ENCODE measurements around the gene PGPEP1. TPM values are rescaled to one million over a fixed set of nuclear protein-coding genes. Genes with fewer than 3 reads are reported as not detected.
"Not testable (repeated sequence)": the region's sequence is repeated elsewhere in the genome, so short reads cannot be mapped to it uniquely, and the experiment has no call there.

Gene PGPEP1
- total RNA-seq, 1 experiment from 2014 or later: 13.6 TPM

GRCh38 chr19:18357041-18357440 lies 16.6 kb downstream of the PGPEP1 start:
- Histone ChIP-seq H4K20me1 (ENCODE audit: insufficient read depth, low read depth, low read length) (no peaks in the 10 kb centered on the region), H3K4me2 (ENCODE audit: low read depth, low read length, poor library complexity, severe bottlenecking) (no peak overlapping the region), H2AFZ (ENCODE audit: low read length) (no peak overlapping the region), H3K36me3 (ENCODE audit: insufficient read depth, low read length) (no peaks in the 10 kb centered on the region), H3K79me2 (ENCODE audit: low read length) (no peaks in the 10 kb centered on the region), H3K4me3 (ENCODE audit: low read length) (no peak overlapping the region), H3K9me2 (replicated peaks; ENCODE audit: insufficient read depth, low read length) (no peaks in the 10 kb centered on the region), H3K9me3 (ENCODE audit: low read length) (no peaks in the 10 kb centered on the region), H3K27ac (ENCODE audit: low read length) (no peak overlapping the region), H3K4me1 (ENCODE audit: low read length) (no peaks in the 10 kb centered on the region), H3K27me3 (ENCODE audit: low read length) (no peaks in the 10 kb centered on the region), H3K9ac (ENCODE audit: low read length) (no peak overlapping the region)
- no peak for DNase-seq

GRCh38 chr19:18361646-18362045 lies 21.2 kb downstream of the PGPEP1 start:
- H3K9me2 ChIP-seq (replicated peaks; ENCODE audit: insufficient read depth, low read length): no peaks in the 10 kb centered on the region
- no peaks in the 10 kb centered on the region for H3K79me2 ChIP-seq (ENCODE audit: low read length)
- no peaks in the 10 kb centered on the region for H3K27me3 ChIP-seq (ENCODE audit: low read length)
- H3K27ac ChIP-seq (ENCODE audit: low read length): no peak overlapping the region
- no peak for DNase-seq
- H3K36me3 ChIP-seq (ENCODE audit: insufficient read depth, low read length): no peaks in the 10 kb centered on the region
- H3K9me3 ChIP-seq (ENCODE audit: low read length): no peaks in the 10 kb centered on the region
- no peak overlapping the region for H3K4me2 ChIP-seq (ENCODE audit: low read depth, low read length, poor library complexity, severe bottlenecking)
- H4K20me1 ChIP-seq (ENCODE audit: insufficient read depth, low read depth, low read length): no peaks in the 10 kb centered on the region
- H3K4me3 ChIP-seq (ENCODE audit: low read length): no peak overlapping the region
- no peaks in the 10 kb centered on the region for H3K4me1 ChIP-seq (ENCODE audit: low read length)
- H3K9ac ChIP-seq (ENCODE audit: low read length): no peak overlapping the region
- H2AFZ ChIP-seq (ENCODE audit: low read length): no peak overlapping the region

DNA sequence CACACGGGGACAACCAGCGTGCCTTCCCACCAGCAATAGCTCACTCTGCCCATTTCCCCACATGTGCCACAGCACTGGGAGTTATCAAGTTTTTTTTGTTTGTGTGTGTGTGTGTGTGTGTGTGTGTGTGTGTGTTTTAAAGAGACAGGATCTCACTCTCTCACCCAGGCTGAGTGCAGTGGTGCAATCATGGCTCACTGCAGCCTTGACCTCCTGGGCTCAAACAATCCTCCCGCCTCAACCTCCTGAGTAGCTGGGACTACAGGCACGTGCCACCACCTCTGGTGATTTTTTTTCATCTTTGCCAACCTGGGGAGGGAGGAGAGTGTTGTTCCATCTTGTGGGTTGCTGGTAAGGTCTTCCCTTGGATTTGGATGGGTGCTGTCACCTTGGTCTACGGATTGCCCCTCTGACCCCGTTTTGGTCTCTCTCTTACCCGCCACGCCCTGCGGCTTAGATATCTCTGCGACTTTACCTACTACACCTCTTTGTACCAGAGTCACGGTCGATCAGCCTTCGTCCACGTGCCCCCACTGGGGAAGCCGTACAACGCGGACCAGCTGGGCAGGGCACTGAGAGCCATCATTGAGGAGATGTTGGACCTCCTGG lies 22.6 kb downstream of the PGPEP1 start:
- Histone ChIP-seq H3K9ac (ENCODE audit: low read length) (no peak overlapping the region), H3K4me2 (ENCODE audit: low read depth, low read length, poor library complexity, severe bottlenecking) (no peak overlapping the region)

DNA sequence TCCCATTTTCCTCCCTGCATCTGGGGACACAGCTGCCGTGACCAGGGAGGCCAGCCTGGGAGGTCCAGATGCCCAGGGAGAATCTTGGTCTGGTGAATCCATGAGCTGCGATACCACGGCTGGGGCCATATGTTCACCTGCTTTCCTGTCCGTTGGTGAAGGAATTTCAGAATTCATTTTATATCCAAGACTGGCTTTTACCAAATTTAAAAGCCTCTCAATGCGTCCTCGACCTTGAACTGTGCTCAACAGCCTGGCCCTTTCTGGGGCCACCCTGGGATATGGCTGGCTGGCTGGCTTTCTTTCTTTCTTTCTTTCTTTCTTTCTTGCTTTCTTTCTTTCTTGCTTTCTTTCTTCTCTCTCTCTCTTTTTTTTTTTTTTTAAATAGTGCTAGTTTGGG lies 23.4 kb downstream of the PGPEP1 start:
- H3K27ac ChIP-seq (ENCODE audit: low read length): no peak overlapping the region
- H3K27me3 ChIP-seq (ENCODE audit: low read length): no peaks in the 10 kb centered on the region
- no peak overlapping the region for H3K4me2 ChIP-seq (ENCODE audit: low read depth, low read length, poor library complexity, severe bottlenecking)
- H3K9ac ChIP-seq (ENCODE audit: low read length): no peak overlapping the region
- H3K79me2 ChIP-seq (ENCODE audit: low read length): no peaks in the 10 kb centered on the region
- DNase-seq: no peak
- no peak overlapping the region for H2AFZ ChIP-seq (ENCODE audit: low read length)
- H3K9me2 ChIP-seq (replicated peaks; ENCODE audit: insufficient read depth, low read length): no peaks in the 10 kb centered on the region
- no peaks in the 10 kb centered on the region for H4K20me1 ChIP-seq (ENCODE audit: insufficient read depth, low read depth, low read length)
- no peaks in the 10 kb centered on the region for H3K9me3 ChIP-seq (ENCODE audit: low read length)
- no peaks in the 10 kb centered on the region for H3K4me1 ChIP-seq (ENCODE audit: low read length)
- H3K4me3 ChIP-seq (ENCODE audit: low read length): no peak overlapping the region
- H3K36me3 ChIP-seq (ENCODE audit: insufficient read depth, low read length): no peaks in the 10 kb centered on the region

More for the DNA sequence above, 22.6 kb downstream of the PGPEP1 start:
- no peaks in the 10 kb centered on the region for H3K27me3 ChIP-seq (ENCODE audit: low read length)
- no peak for DNase-seq
- no peaks in the 10 kb centered on the region for H3K9me3 ChIP-seq (ENCODE audit: low read length)
- H3K79me2 ChIP-seq (ENCODE audit: low read length): no peaks in the 10 kb centered on the region
- no peaks in the 10 kb centered on the region for H4K20me1 ChIP-seq (ENCODE audit: insufficient read depth, low read depth, low read length)
- H3K4me1 ChIP-seq (ENCODE audit: low read length): no peaks in the 10 kb centered on the region
- H3K4me3 ChIP-seq (ENCODE audit: low read length): no peak overlapping the region
- no peaks in the 10 kb centered on the region for H3K36me3 ChIP-seq (ENCODE audit: insufficient read depth, low read length)
- no peak overlapping the region for H3K27ac ChIP-seq (ENCODE audit: low read length)
- H2AFZ ChIP-seq (ENCODE audit: low read length): no peak overlapping the region
- H3K9me2 ChIP-seq (replicated peaks; ENCODE audit: insufficient read depth, low read length): no peaks in the 10 kb centered on the region

DNA sequence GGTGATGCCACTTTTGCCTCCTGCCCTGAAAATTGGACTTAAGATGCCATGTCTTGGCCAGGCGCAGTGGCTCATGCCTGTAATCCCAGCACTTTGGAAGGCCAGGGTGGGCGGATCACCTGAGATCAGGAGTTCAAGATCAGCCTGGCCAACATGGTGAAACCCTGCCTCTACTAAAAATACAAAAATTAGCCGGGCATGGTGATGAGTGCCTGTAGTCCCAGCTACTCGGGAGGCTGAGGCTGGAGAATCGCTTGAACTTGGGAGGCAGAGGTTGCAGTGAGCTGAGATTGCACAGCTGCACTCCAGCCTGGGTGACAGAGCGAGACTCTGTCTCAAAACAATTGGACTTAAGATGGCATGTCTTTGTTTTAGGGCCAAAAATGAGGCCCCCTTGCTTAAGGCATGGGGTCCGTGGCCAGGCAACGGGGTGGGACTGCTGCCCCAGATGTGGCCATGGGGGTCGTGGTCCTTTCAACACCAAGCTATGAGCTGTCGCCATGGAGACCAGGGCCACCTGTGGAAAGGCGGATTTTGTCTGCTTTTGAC lies 24.0 kb downstream of the PGPEP1 start:
- not testable (repeated sequence) for H3K36me3 ChIP-seq (ENCODE audit: insufficient read depth, low read length); H3K4me2 ChIP-seq (ENCODE audit: low read depth, low read length, poor library complexity, severe bottlenecking); H3K9ac ChIP-seq (ENCODE audit: low read length); H3K9me3 ChIP-seq (ENCODE audit: low read length); H2AFZ ChIP-seq (ENCODE audit: low read length); H3K27me3 ChIP-seq (ENCODE audit: low read length); H3K27ac ChIP-seq (ENCODE audit: low read length); DNase-seq; H3K79me2 ChIP-seq (ENCODE audit: low read length); H3K4me3 ChIP-seq (ENCODE audit: low read length); H3K4me1 ChIP-seq (ENCODE audit: low read length); H3K9me2 ChIP-seq (replicated peaks; ENCODE audit: insufficient read depth, low read length); H4K20me1 ChIP-seq (ENCODE audit: insufficient read depth, low read depth, low read length)

DNA sequence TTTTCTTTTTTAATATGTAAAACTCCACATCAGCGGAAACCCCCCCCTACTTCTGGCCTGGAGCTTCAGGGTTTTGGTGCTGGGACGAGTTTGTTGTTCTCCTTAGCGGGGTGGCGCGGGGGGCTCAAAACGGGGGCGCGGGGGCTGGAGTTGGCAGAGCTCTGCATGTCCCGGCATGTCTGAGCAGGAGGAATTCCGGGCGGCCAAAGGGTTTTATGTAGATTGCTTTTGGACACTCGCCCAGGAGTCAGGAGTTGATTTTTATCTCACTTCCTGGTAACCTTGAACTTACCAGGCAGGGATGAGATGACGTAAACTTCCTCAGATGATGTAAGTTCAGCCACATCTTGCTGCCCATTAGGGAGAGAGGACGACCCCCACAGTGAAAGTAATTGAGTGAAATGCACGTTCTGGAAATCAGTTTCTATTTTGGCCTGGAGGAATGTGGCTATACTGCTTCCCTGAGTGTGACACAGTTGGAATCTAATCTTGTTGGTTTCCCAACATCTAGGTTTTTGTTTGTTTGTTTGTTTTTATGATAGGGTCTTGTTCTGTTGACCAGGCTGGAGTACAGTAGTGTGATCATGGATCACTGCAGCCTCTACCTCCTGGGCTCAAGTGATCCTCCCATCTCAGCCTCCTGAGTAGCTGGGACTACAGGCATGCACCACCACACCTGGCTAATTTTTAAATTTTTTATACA lies 24.6 kb downstream of the PGPEP1 start:
- no peak overlapping the region for H3K27ac ChIP-seq (ENCODE audit: low read length)

DNA sequence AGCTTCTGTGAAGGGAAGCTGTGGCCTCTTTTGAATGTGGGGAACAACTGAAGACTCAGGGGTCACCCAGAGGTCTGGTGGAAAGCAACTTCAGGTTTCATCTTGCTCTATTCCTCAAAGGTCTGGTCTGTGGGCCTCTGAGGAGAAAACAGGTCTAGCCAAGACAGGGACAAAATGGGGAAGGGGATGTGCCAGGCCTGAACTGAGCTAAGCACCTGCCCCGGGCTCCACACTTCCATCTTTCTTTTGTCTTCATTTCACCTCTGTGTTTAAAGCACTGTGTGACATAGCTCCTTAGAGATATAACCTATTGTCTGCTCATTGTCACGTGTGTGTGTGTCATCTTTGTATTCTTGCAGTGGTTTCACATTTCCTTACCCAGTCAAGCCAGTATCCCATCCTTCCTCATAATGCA lies 25.6 kb downstream of the PGPEP1 start:
- no peak for DNase-seq
- Histone ChIP-seq H2AFZ (ENCODE audit: low read length) (no peak overlapping the region), H3K27me3 (ENCODE audit: low read length) (no peaks in the 10 kb centered on the region), H4K20me1 (ENCODE audit: insufficient read depth, low read depth, low read length) (no peaks in the 10 kb centered on the region), H3K4me3 (ENCODE audit: low read length) (no peak overlapping the region), H3K4me2 (ENCODE audit: low read depth, low read length, poor library complexity, severe bottlenecking) (no peak overlapping the region), H3K9me2 (replicated peaks; ENCODE audit: insufficient read depth, low read length) (no peaks in the 10 kb centered on the region), H3K27ac (ENCODE audit: low read length) (no peak overlapping the region), H3K36me3 (ENCODE audit: insufficient read depth, low read length) (no peaks in the 10 kb centered on the region), H3K9ac (ENCODE audit: low read length) (no peak overlapping the region), H3K79me2 (ENCODE audit: low read length) (no peaks in the 10 kb centered on the region), H3K4me1 (ENCODE audit: low read length) (no peaks in the 10 kb centered on the region), H3K9me3 (ENCODE audit: low read length) (no peaks in the 10 kb centered on the region)

More for the DNA sequence above, 24.6 kb downstream of the PGPEP1 start:
- Histone ChIP-seq H3K36me3 (ENCODE audit: insufficient read depth, low read length) (no peaks in the 10 kb centered on the region), H2AFZ (ENCODE audit: low read length) (no peak overlapping the region), H3K4me2 (ENCODE audit: low read depth, low read length, poor library complexity, severe bottlenecking) (no peak overlapping the region), H3K4me1 (ENCODE audit: low read length) (no peaks in the 10 kb centered on the region), H4K20me1 (ENCODE audit: insufficient read depth, low read depth, low read length) (no peaks in the 10 kb centered on the region), H3K9ac (ENCODE audit: low read length) (no peak overlapping the region), H3K4me3 (ENCODE audit: low read length) (no peak overlapping the region), H3K79me2 (ENCODE audit: low read length) (no peaks in the 10 kb centered on the region), H3K9me2 (replicated peaks; ENCODE audit: insufficient read depth, low read length) (no peaks in the 10 kb centered on the region), H3K27me3 (ENCODE audit: low read length) (no peaks in the 10 kb centered on the region), H3K9me3 (ENCODE audit: low read length) (no peaks in the 10 kb centered on the region)
- no peak for DNase-seq

- Histone ChIP-seq H3K4me3 (ENCODE audit: low read length) (no peak overlapping the region), H3K9me3 (ENCODE audit: low read length) (no peaks in the 10 kb centered on the region), H2AFZ (ENCODE audit: low read length) (no peak overlapping the region), H3K4me1 (ENCODE audit: low read length) (no peaks in the 10 kb centered on the region), H3K27me3 (ENCODE audit: low read length) (no peaks in the 10 kb centered on the region), H3K36me3 (ENCODE audit: insufficient read depth, low read length) (no peaks in the 10 kb centered on the region), H3K79me2 (ENCODE audit: low read length) (no peaks in the 10 kb centered on the region), H3K27ac (ENCODE audit: low read length) (no peak overlapping the region), H3K9ac (ENCODE audit: low read length) (no peak overlapping the region), H3K4me2 (ENCODE audit: low read depth, low read length, poor library complexity, severe bottlenecking) (no peak overlapping the region), H3K9me2 (replicated peaks; ENCODE audit: insufficient read depth, low read length) (no peaks in the 10 kb centered on the region), H4K20me1 (ENCODE audit: insufficient read depth, low read depth, low read length) (no peaks in the 10 kb centered on the region)
- no peak for DNase-seq
Observed at GRCh38 chr19:18368504-18369222, 28.3 kb downstream of the PGPEP1 start.

Measured in Karpas-422 (cell line).